Natural killer cell (primary cell): ENCODE measurements around the gene MAPK1. TPM values are rescaled to one million over a fixed set of nuclear protein-coding genes. Genes with fewer than 3 reads are reported as not detected.
"Not testable (repeated sequence)": the region's sequence is repeated elsewhere in the genome, so short reads cannot be mapped to it uniquely, and the experiment has no call there.

Experiments used
- ATAC-seq, 3 donors: fragments of 150-1000 bp in 2 of 3; fragments of 200-7000 bp in 1 of 3; cut with Tn5 transposase; 1 replicate in 1 of 3; 2 replicates in 2 of 3; pipeline ENCODE4 v1.10.0; 2021; ENCODE audit warnings: mild to moderate bottlenecking in 2 of 3, moderate library complexity in 2 of 3
- DNase-seq, 2 donors: peaks; one replicate each; pipeline versions ENCODE4 v3.0.0 to v3.0.0-alpha.2; 2013 to 2021; ENCODE audit warnings: mixed read lengths in 1 of 2
- H3K27ac ChIP-seq: one replicate; pipeline ENCODE4 v1.5.1; 2013; ENCODE audit warnings: mild to moderate bottlenecking, low read length
- H3K27me3 ChIP-seq: one replicate; pipeline ENCODE4 v1.6.1; 2013; ENCODE audit warnings: low read length; ENCODE audit not compliant: control insufficient read depth, insufficient read depth
- H3K36me3 ChIP-seq: one replicate; pipeline ENCODE4 v1.6.1; 2013; ENCODE audit warnings: low read length; ENCODE audit not compliant: control insufficient read depth, insufficient read depth
- H3K4me1 ChIP-seq: one replicate; pipeline ENCODE4 v1.6.1; 2013; ENCODE audit warnings: low read length; ENCODE audit not compliant: control insufficient read depth, insufficient read depth
- H3K4me3 ChIP-seq: one replicate; pipeline ENCODE4 v1.5.1; 2013; ENCODE audit warnings: low read length
- H3K9me3 ChIP-seq: one replicate; pipeline ENCODE4 v1.6.1; 2013; ENCODE audit warnings: low read length; ENCODE audit not compliant: control insufficient read depth, insufficient read depth
- H3K27ac Mint-ChIP-seq, 2 donors: one replicate each; pipeline ENCODE4 v1.8.0; 2022; ENCODE audit warnings: mild to moderate bottlenecking in 2 of 2, mixed read lengths in 2 of 2, moderate library complexity in 1 of 2
- H3K27me3 Mint-ChIP-seq, 2 donors: one replicate each; pipeline ENCODE4 v1.8.0; 2022; ENCODE audit warnings: low read depth in 2 of 2, mixed read lengths in 2 of 2
- H3K36me3 Mint-ChIP-seq: one replicate; pipeline ENCODE4 v1.8.0; 2022; ENCODE audit warnings: mixed read lengths
- H3K4me1 Mint-ChIP-seq, 2 donors: one replicate each; pipeline ENCODE4 v1.8.0; 2022; ENCODE audit warnings: mixed read lengths in 2 of 2
- H3K4me3 Mint-ChIP-seq: one replicate; pipeline ENCODE4 v1.8.0; 2022; ENCODE audit warnings: mild to moderate bottlenecking, moderate library complexity, mixed read lengths
- H3K9me3 Mint-ChIP-seq, 2 donors: one replicate each; pipeline ENCODE4 v1.8.0; 2022; ENCODE audit warnings: mixed read lengths in 2 of 2
- CTCF ChIP-seq: fragments of 200-600 bp; IDR thresholded peaks from one replicate; pipeline ENCODE4 v1.8.0; 2022; ENCODE audit warnings: antibody characterized with exemption
- WGBS: methylation state at CpG from one replicate; pipeline ENCODE4 v1.1.7; 2013; ENCODE audit warnings: missing lambda C conversion rate; ENCODE audit not compliant: insufficient coverage; 5-methylcytosine and 5-hydroxymethylcytosine counted together
- intact Hi-C: fragments of 100-400 bp; cut with micrococcal nuclease; formaldehyde crosslinking; loops from one replicate; pipeline ENCODE4 v1.14.2; 2022
- total RNA-seq, 4 donors: library from RNA; stranded (reverse); fragments of 120-200 nt in 1 of 4; gene quantifications; one replicate each; pipeline versions ENCODE4 v1.2.3 to v1.2.4, GENCODE V29; 2013 to 2022

Gene MAPK1
- total RNA-seq, 3 donors from 2014 or later (not counting 1 experiment from before 2014, with no cell fraction given): 189 to 246 (median 214) TPM

- no peaks in the 10 kb centered on the region for H3K27me3 ChIP-seq
- DNase-seq: no peak
- no peaks in the 10 kb centered on the region for H3K36me3 ChIP-seq
- H3K9me3 ChIP-seq: no peaks in the 10 kb centered on the region
- H3K4me3 Mint-ChIP-seq: no peak overlapping the region
- H3K27ac Mint-ChIP-seq: no peak overlapping the region
- no peak overlapping the region for H3K4me3 ChIP-seq
- H3K27me3 Mint-ChIP-seq: no peaks in the 10 kb centered on the region
- TF ChIP-seq CTCF: no peak
- no peaks in the 10 kb centered on the region for H3K4me1 Mint-ChIP-seq
- H3K9me3 Mint-ChIP-seq: no peaks in the 10 kb centered on the region
- ATAC-seq: no peak
- intact Hi-C loops: no loop called here
- H3K4me1 ChIP-seq: no peaks in the 10 kb centered on the region
- H3K36me3 Mint-ChIP-seq: no peaks in the 10 kb centered on the region
- no peak overlapping the region for H3K27ac ChIP-seq
Observed at GRCh38 chr22:21887841-21888240, 20.4 kb upstream of the MAPK1 start.

DNA sequence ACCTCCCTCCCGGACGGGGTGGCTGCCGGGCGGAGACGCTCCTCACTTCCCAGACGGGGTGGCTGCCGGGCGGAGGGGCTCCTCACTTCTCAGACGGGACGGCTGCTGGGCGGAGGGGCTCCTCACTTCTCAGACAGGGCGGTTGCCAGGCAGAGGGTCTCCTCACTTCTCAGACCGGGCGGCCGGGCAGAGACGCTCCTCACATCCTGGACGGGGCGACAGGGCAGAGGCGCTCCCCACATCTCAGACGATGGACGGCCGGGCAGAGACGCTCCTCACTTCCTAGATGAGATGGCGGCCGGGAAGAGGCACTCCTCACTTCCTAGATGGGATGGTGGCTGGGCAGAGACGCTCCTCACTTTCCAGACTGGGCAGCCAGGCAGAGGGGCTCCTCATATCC, 16.5 kb upstream of the MAPK1 start:
- H3K36me3 Mint-ChIP-seq, H3K27me3 ChIP-seq, H3K27me3 Mint-ChIP-seq, ATAC-seq, H3K9me3 Mint-ChIP-seq, H3K9me3 ChIP-seq, H3K4me3 Mint-ChIP-seq, DNase-seq, intact Hi-C loops, H3K27ac ChIP-seq, H3K36me3 ChIP-seq, H3K27ac Mint-ChIP-seq, H3K4me1 ChIP-seq, H3K4me1 Mint-ChIP-seq, H3K4me3 ChIP-seq: not testable (repeated sequence)
- 93% methylated on average over 11 of the region's 26 CpGs for WGBS

GRCh38 chr22:21882754-21883333, 15.4 kb upstream of the MAPK1 start:
- H3K4me1 ChIP-seq, H3K4me3 Mint-ChIP-seq, H3K9me3 ChIP-seq, H3K27ac Mint-ChIP-seq, H3K36me3 Mint-ChIP-seq, H3K9me3 Mint-ChIP-seq, H3K36me3 ChIP-seq, H3K27ac ChIP-seq, DNase-seq, H3K4me1 Mint-ChIP-seq, intact Hi-C loops, H3K27me3 ChIP-seq, H3K27me3 Mint-ChIP-seq, H3K4me3 ChIP-seq, ATAC-seq: not testable (repeated sequence)
- WGBS: no CpG with 5 or more reads among the region's 7 CpGs

- no peaks in the 10 kb centered on the region for H3K4me1 ChIP-seq
- ATAC-seq (no peak), DNase-seq (no peak)
- 93% methylated on average over 10 of the region's 10 CpGs for WGBS
- no peaks in the 10 kb centered on the region for H3K9me3 ChIP-seq
- H3K27me3 ChIP-seq: no peaks in the 10 kb centered on the region
- Mint-ChIP-seq H3K4me3 (no peak overlapping the region), H3K27me3 (no peaks in the 10 kb centered on the region), H3K9me3 (no peaks in the 10 kb centered on the region), H3K4me1 (peaks cover 0 to under 1% of the 10 kb centered on the region in 2 donors), H3K27ac (no peak overlapping the region), H3K36me3 (no peaks in the 10 kb centered on the region)
- H3K4me3 ChIP-seq: no peak overlapping the region
- H3K36me3 ChIP-seq: no peaks in the 10 kb centered on the region
- TF ChIP-seq CTCF: no peak
- intact Hi-C loops: no loop called here
- H3K27ac ChIP-seq: no peak overlapping the region
Observed at GRCh38 chr22:21881841-21882753, 14.7 kb upstream of the MAPK1 start.
